Mesodermal cell (in vitro differentiated cells): ENCODE data around the gene CRACDL.

Source experiments
- H3K27ac ChIP-seq: 2 replicates; pipeline ENCODE4 v1.7.0; 2013; ENCODE audit warnings: mild to moderate bottlenecking, low read depth, low read length, moderate library complexity; ENCODE audit not compliant: severe bottlenecking
- H3K36me3 ChIP-seq: 2 replicates; pipeline ENCODE4 v1.7.1; 2013; ENCODE audit warnings: mild to moderate bottlenecking, low read length, moderate library complexity; ENCODE audit not compliant: control insufficient read depth, insufficient read depth
- H3K4me1 ChIP-seq: one replicate; pipeline ENCODE4 v1.7.1; 2013; ENCODE audit warnings: mild to moderate bottlenecking, low read length; ENCODE audit not compliant: insufficient read depth, control insufficient read depth, poor library complexity, severe bottlenecking
- H3K4me3 ChIP-seq: 2 replicates; pipeline ENCODE4 v1.7.0; 2013; ENCODE audit warnings: low read length, control low read depth, mild to moderate bottlenecking; ENCODE audit not compliant: insufficient read depth, poor library complexity, severe bottlenecking; ENCODE audit errors: extremely low read depth
- H3K9me3 ChIP-seq: 2 replicates; pipeline ENCODE4 v1.7.1; 2013; ENCODE audit warnings: mild to moderate bottlenecking, low read length, moderate library complexity; ENCODE audit not compliant: control insufficient read depth
- WGBS, 2 experiments: methylation state at CpG; one replicate each; pipeline ENCODE4 v1.1.5; 2013; ENCODE audit warnings: missing lambda C conversion rate in 2 of 2; ENCODE audit not compliant: insufficient coverage in 2 of 2; 5-methylcytosine and 5-hydroxymethylcytosine counted together

CRACDL gene

DNA sequence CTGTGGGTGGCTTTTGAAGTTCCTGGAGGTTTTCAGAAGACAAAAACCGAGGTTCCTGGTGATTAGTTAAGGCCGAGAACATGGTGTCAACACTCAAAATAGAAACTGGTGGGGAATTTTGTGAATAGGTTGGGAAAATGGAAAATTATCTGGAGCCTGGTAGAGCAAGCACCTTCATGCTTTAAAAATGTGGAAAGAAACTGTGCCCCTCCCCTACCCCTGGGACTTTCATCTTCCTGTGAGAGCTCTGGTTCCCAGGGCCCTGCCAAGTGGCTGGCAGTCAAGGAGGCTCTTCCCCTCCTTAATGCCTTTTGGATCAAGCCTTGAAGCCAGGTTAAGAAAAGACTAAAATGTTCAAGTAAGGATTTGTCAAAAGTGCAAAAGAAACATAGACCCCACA is 1.9 kb upstream of the CRACDL start:
- 76 to 88% methylated on average over 2 of the region's 2 CpGs for WGBS, 2 experiments
- H3K4me3 ChIP-seq, result no peak overlapping the region
- H3K9me3 ChIP-seq, result no peaks in the 10 kb centered on the region
- no peaks in the 10 kb centered on the region for H3K4me1 ChIP-seq
- H3K27ac ChIP-seq, result no peak overlapping the region
- no peaks in the 10 kb centered on the region for H3K36me3 ChIP-seq

DNA sequence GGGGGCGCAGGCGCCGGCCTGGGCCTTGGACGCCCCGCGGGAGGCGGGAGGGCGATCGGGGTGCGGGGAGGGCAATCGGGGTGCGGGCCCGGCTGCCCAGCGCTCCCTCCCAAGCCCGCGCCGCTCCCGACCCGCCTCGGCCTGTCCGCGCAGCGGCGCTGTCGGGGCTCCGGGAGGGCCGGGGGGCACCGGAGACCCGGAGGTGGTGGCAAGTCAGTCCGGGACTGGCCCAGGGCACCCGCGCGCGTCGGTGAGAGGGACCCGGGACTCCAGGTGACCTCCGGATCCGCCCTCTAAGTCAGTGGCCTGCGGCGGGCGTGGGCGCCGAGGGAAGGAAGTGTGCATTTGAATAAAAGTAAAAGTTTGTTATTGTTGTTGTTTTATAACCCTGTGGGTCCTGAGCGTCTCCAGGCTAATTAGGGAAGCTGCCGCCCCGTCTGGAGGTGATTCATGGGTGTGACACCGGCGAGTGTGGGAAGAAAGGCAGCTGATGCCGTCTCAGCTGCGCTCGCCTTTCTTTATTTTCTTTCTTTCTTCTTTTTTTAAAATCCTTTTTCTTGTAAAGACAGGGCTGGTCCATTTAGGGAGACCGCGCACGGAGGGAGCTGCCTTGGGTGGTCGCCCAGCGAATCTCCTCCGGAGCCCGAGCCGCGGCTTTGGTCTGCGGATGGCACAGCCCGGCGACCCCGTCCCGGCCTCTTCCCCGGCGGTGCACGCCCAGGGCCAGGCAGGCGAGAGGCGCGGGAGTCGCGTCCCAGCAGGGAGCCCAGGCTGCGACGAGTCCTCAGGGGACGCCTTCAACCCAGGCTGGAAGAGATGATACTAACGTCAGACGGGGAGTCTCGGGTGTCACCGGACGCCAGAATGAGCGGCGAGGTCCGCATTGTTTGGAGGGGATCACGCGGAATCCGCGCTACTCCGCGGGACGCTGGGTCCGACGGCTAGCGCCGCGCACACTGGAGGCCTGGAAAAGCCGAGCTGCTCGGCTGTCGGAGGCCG is 627 bp upstream of the CRACDL start:
- Histone ChIP-seq H3K4me3 (peak overlapping the region; percentile 16), H3K27ac (no peak overlapping the region), H3K9me3 (no peaks in the 10 kb centered on the region), H3K4me1 (no peaks in the 10 kb centered on the region), H3K36me3 (no peaks in the 10 kb centered on the region)
- WGBS, 2 experiments, result 2 to 3% methylated on average over 82 to 87 of the region's 100 CpGs

DNA sequence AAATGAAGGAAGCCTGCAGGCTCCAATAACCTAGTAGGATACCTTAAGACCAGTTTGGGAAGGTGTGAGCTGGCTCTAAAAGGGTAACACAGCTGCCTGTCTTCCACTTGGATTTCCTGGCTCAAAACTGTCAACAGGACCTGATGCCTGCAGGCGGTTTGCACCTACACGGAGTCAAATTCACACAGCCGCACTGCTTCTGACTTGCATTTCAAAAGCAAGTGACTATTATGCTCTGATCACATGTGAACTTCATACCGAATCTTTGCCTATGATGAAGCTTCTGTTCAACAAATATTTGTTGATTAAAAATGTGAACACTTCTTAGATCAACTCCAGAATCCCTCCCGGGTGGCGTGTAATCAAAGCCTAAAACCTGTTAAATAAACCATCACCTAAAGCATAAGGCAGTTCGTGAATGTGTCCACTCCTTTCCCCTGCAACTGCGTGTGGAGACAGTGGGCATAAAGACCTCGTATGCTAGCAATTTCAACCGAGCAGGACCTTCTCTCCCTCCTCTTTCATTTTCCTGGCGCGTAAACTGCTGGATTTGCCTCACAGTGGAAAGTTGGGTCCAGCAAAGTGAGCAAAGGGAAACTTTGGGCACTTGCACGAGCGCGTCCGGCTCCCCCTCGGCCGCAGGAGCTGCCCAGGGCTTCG is 784 bp downstream of the CRACDL start:
- 16 to 33% methylated on average over 8 to 15 of the region's 19 CpGs for WGBS, 2 experiments
- peak overlapping the region; percentile 23 for H3K4me3 ChIP-seq

DNA sequence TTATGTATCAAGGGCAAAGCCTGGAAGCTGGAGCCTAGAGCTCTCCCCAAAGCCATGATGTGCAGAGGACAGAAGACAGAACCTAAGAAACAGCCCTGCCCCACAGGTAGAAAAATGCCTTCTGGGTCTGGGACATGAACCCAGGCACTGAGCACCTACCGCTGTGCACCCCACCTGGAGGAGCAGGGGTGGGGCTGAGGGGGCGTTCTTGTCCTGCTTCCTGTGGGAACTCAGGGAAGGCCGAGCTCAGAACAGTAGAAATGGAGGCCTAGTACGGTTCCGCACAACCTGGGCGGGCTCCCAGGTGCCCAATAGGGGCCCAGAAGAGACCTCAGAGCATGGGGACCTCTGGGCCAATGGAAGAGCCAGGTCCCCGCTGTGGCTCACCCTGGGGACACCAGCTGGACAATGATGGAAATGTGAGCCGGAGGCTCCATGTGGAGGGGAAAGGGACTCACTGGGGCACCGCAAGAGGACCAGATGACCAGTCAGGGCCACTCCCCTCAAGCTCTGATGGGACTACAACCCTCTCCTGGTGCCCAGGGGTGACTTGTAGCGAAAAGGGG is 3.2 kb downstream of the CRACDL start:
- no peaks in the 10 kb centered on the region for H3K4me1 ChIP-seq
- WGBS, 2 experiments, result 88 to 93% methylated on average over 9 to 10 of the region's 10 CpGs
- H3K9me3 ChIP-seq, result no peaks in the 10 kb centered on the region
- H3K27ac ChIP-seq, result no peak overlapping the region
- no peak overlapping the region for H3K4me3 ChIP-seq
- no peaks in the 10 kb centered on the region for H3K36me3 ChIP-seq

More for the DNA sequence above, 784 bp downstream of the CRACDL start:
- H3K27ac ChIP-seq, result no peak overlapping the region
- no peaks in the 10 kb centered on the region for H3K9me3 ChIP-seq
- H3K36me3 ChIP-seq, result no peaks in the 10 kb centered on the region
- no peaks in the 10 kb centered on the region for H3K4me1 ChIP-seq

DNA sequence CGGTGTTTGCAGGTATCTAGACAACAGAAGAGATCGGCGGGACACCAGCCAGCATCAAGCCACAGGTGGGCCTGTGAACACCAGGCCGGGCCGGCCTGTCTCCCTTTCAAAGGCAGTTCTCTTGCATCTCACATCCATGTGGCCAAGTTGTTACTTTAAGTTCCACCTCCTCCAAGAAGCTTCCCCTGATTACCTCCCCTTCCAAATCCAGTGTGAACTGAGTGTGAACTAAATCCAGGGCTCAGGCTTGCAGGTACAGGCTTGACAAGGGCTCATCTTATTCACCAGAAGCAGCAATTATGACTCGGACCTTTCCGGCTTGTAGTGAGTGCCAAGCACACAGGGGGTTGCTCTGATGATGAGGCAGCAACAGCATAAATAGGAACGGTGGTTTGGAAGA is 3.9 kb downstream of the CRACDL start:
- Histone ChIP-seq H3K9me3 (no peaks in the 10 kb centered on the region), H3K4me1 (no peaks in the 10 kb centered on the region), H3K27ac (no peak overlapping the region), H3K4me3 (no peak overlapping the region), H3K36me3 (no peaks in the 10 kb centered on the region)
- 89 to 91% methylated on average over 8 of the region's 8 CpGs for WGBS, 2 experiments

DNA sequence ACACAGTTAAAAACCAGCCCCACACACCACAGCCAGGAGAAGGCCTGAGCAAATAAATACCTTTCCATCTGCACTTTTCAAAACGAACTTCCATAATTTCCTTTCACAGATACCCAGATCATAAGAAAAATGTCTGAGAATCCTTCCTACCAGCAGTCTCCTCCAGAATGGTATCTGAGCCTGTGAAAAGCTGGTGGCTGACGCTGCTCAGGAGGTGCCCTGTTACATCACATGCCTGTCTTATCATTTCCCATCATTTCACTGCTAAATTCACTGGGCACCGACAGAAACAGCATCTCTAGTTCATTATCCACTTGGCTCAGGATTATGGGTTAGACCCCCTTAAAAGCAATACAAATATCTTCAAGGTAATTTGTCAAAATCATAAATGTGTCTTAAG is 4.4 kb downstream of the CRACDL start:
- Histone ChIP-seq H3K9me3 (no peaks in the 10 kb centered on the region), H3K27ac (no peak overlapping the region), H3K4me3 (no peak overlapping the region), H3K36me3 (no peaks in the 10 kb centered on the region), H3K4me1 (no peaks in the 10 kb centered on the region)
- 80 to 81% methylated on average over 2 to 3 of the region's 3 CpGs for WGBS, 2 experiments

DNA sequence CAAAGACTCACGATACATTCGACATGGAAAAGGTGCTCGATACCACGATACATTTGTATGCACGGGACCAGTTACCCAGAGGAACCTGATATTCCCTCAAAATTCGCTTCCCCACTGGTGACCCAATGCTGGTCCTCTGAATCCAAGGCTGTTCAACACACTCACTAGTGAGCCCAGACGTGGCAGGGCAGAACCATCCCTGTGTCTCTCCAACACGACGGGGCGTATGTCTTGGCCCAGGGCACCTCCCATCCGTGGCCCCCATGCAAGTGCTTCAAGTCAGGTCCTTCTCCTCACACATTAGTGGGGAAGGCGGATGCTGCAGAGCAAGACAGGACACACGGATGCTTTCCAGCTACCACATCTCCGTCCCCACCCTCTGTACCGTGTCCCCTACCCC is 6.1 kb downstream of the CRACDL start:
- Histone ChIP-seq H3K36me3 (no peaks in the 10 kb centered on the region), H3K9me3 (no peaks in the 10 kb centered on the region), H3K4me3 (no peak overlapping the region), H3K27ac (no peak overlapping the region), H3K4me1 (no peaks in the 10 kb centered on the region)
- WGBS, 2 experiments, result 89 to 90% methylated on average over 11 of the region's 15 CpGs

DNA sequence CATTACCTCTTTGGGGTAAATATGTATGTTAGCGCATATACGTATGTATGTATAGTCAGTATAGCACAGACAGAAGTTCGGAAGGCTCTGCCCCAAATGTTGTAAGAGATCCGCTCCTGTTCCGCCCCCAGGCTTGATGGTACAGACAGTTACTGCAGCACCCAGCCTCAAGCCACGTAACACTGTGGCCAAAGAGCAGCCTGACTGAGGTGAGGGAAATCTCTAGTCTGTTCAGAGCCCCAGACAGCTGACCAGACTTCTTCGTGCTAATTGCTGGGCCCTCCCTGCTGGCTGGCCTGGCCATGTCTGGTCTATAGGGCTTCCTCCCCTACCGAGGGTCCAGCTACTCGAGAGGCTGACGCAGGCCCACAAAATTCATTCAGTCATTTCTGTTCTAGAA is 7.8 kb downstream of the CRACDL start:
- H3K9me3 ChIP-seq, result no peaks in the 10 kb centered on the region
- H3K27ac ChIP-seq, result no peak overlapping the region
- no peaks in the 10 kb centered on the region for H3K36me3 ChIP-seq
- no peak overlapping the region for H3K4me3 ChIP-seq
- 93% methylated on average over 7 to 9 of the region's 10 CpGs for WGBS, 2 experiments
- H3K4me1 ChIP-seq, result no peaks in the 10 kb centered on the region

DNA sequence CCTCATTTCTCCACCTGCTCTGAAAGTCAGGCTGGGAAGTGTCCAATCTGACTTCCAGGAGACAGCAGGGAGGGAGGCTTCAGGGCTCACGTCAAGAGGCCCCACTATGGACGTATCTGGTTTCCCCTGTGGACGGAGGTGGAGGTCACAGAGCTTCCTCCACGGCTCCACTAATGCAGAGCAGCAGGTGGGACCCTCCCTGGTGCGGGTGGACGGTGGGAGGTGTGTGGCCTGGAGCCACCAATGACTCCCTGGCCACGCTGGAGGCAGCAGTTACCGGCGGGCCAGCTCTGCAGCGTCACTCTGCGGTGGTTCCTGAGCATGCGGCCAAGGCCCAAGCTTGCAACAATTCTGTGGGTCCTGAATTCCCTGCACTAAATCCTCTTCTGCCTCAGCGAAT is 9.0 kb downstream of the CRACDL start:
- Histone ChIP-seq H3K36me3 (no peaks in the 10 kb centered on the region), H3K4me3 (no peak overlapping the region), H3K9me3 (no peaks in the 10 kb centered on the region), H3K27ac (no peak overlapping the region), H3K4me1 (no peaks in the 10 kb centered on the region)
- WGBS, 2 experiments, result 91% methylated on average over 9 to 12 of the region's 13 CpGs

DNA sequence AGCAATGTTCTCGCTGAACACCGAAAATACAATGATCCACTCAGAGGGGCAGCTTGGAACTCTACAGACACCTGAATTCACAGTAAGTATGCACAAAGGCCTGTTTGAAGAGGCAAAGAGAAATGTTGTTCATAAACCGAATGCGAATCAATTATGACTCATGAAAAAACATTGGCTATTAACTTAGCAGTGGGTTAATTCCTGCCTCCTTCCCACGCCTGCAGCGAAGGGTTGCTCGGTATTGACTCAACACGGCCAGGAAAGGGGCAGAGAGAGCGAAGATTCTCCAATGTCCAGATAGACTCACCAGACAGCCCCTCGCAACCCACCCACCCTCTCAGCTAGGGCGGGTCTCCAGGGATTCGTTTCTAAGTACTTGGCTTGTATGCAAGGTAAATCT is 9.4 kb downstream of the CRACDL start:
- Histone ChIP-seq H3K4me3 (no peak overlapping the region), H3K27ac (no peak overlapping the region), H3K36me3 (no peaks in the 10 kb centered on the region), H3K9me3 (no peaks in the 10 kb centered on the region), H3K4me1 (no peaks in the 10 kb centered on the region)
- 81 to 97% methylated on average over 7 to 8 of the region's 12 CpGs for WGBS, 2 experiments
